Mucosa of descending colon (tissue), 3 donors: ENCODE results near the gene SPAG17. TPM values are rescaled to one million over a fixed set of nuclear protein-coding genes. Genes with fewer than 3 reads are reported as not detected.

Source experiments
- ATAC-seq: fragments of 200-7000 bp; cut with Tn5 transposase; one replicate; pipeline ENCODE4 v1.9.1; 2020; ENCODE audit warnings: mild to moderate bottlenecking, moderate library complexity
- DNase-seq, 3 donors: peaks; one replicate each; pipeline ENCODE4 v3.0.0-alpha.2; 2020
- H3K36me3 ChIP-seq: fragments of 200-600 bp; one replicate; pipeline ENCODE4 v1.8.0; 2021; ENCODE audit warnings: low read depth, mild to moderate bottlenecking
- H3K4me1 ChIP-seq: fragments of 200-600 bp; one replicate; pipeline ENCODE4 v1.8.0; 2021; ENCODE audit warnings: low read depth, mild to moderate bottlenecking
- H3K4me3 ChIP-seq: fragments of 200-600 bp; one replicate; pipeline ENCODE4 v1.8.0; 2021; ENCODE audit warnings: mild to moderate bottlenecking
- H3K9me3 ChIP-seq: fragments of 200-600 bp; one replicate; pipeline ENCODE4 v1.8.0; 2021; ENCODE audit warnings: mild to moderate bottlenecking
- intact Hi-C, 2 donors: fragments of 100-400 bp; cut with DNase I in 1 of 2; cut with micrococcal nuclease in 1 of 2; formaldehyde crosslinking; loops; one replicate each; pipeline versions ENCODE4 v1.11.0 to v1.11.1; 2022; cut with DNase I, micrococcal nuclease
- total RNA-seq, 3 donors: library from RNA; stranded (reverse); fragmentation: NEBNext Ultra II Directional in 2 of 3; extraction: Animal tissue kit (Norgen Biotek cat#: 25700) in 2 of 3; gene quantifications; one replicate each; pipeline versions ENCODE4 v1.2.1 to v1.2.4, GENCODE V29; 2021 to 2023
- TF ChIP-seq, protein P1 (sequence below): fragments of 200-600 bp; IDR thresholded peaks from one replicate; pipeline ENCODE4 v1.8.0; 2022; ENCODE audit warnings: antibody characterized with exemption, mild to moderate bottlenecking
- donor health status: DM: no; HTN: no; CAD: no; lungs with moderate emphysema.
- donor health status: DM: no; HTN: no; CAD: no.
- donor health status: DM: no; HTN: yes; CAD: no.

Gene SPAG17
- total RNA-seq, 3 donors from 2014 or later: not detected

DNA sequence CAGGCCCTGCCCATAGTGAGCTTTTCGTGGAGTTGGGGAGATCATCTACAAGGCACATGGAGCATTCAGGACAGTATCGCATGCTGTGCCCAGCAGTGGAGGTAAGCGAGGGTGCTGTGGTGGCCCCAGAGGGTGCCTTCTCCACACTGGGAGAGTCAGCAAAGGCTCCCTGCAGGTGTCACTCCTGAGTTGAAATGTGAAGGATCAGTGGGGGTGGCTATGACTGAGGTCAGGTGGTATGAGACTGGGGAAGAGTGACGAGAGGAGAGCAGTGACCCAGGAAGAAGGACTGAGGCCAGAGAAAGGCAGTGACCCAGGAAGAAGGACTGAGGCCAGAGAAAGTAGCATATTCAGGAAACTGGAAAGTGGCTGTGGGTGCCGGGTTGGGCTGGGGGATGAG, 53.0 kb downstream of the SPAG17 start:
- DNase-seq: no peak
- TF ChIP-seq, protein P1, sequence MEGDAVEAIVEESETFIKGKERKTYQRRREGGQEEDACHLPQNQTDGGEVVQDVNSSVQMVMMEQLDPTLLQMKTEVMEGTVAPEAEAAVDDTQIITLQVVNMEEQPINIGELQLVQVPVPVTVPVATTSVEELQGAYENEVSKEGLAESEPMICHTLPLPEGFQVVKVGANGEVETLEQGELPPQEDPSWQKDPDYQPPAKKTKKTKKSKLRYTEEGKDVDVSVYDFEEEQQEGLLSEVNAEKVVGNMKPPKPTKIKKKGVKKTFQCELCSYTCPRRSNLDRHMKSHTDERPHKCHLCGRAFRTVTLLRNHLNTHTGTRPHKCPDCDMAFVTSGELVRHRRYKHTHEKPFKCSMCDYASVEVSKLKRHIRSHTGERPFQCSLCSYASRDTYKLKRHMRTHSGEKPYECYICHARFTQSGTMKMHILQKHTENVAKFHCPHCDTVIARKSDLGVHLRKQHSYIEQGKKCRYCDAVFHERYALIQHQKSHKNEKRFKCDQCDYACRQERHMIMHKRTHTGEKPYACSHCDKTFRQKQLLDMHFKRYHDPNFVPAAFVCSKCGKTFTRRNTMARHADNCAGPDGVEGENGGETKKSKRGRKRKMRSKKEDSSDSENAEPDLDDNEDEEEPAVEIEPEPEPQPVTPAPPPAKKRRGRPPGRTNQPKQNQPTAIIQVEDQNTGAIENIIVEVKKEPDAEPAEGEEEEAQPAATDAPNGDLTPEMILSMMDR: no peak
- intact Hi-C loops: no loop called here
- ATAC-seq: no peak
- no peak overlapping the region for H3K4me3 ChIP-seq
- H3K36me3 ChIP-seq: no peaks in the 10 kb centered on the region
- H3K4me1 ChIP-seq: no peaks in the 10 kb centered on the region
- H3K9me3 ChIP-seq: no peaks in the 10 kb centered on the region

DNA sequence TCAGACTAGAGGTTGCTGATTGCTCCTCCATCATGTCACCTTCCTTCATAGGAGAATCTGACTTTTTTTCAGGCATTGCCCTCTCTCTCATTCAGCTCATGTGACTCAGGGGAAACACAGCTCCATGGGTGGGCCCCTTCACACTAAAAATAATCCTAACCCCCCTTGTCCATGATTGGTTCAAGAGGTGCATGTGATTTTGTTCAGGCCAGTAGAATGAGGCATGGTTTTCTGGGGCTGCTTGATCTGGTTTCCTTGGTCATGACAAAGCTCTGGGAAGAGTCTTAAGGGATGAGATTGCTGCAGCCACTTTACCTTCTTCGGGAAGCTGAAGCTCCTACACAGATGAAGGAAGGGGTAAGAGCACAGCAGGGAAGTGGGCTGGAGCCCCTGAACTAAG, 56.3 kb downstream of the SPAG17 start:
- TF ChIP-seq, protein P1: no peak
- no peak for DNase-seq
- Histone ChIP-seq H3K36me3 (no peaks in the 10 kb centered on the region), H3K4me3 (no peak overlapping the region), H3K4me1 (no peaks in the 10 kb centered on the region), H3K9me3 (no peaks in the 10 kb centered on the region)
- intact Hi-C loops: no loop called here
- ATAC-seq: no peak

DNA sequence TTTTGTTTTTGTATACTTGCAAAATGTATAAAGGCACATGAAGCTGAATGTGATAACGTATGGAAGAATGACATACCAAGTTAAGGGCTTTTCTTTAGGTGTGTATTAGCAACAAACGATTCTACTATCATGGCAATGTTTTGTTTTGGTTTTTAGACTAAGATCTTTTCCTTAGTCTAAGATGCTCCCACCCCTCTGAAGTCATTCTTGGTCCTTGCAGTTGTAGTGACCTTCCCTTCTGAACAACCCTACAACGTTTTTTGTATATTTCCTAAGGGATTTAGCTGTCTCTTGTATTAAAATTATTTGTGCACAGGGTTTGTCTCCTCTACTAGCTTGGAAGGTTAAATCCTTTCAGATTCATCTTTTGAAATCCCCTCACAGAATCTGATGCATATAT, 61.0 kb downstream of the SPAG17 start:
- TF ChIP-seq, protein P1: no peak
- Histone ChIP-seq H3K36me3 (no peaks in the 10 kb centered on the region), H3K9me3 (no peaks in the 10 kb centered on the region), H3K4me3 (no peak overlapping the region), H3K4me1 (no peaks in the 10 kb centered on the region)
- ATAC-seq (no peak), DNase-seq (no peak)
- intact Hi-C loops: no loop called here

DNA sequence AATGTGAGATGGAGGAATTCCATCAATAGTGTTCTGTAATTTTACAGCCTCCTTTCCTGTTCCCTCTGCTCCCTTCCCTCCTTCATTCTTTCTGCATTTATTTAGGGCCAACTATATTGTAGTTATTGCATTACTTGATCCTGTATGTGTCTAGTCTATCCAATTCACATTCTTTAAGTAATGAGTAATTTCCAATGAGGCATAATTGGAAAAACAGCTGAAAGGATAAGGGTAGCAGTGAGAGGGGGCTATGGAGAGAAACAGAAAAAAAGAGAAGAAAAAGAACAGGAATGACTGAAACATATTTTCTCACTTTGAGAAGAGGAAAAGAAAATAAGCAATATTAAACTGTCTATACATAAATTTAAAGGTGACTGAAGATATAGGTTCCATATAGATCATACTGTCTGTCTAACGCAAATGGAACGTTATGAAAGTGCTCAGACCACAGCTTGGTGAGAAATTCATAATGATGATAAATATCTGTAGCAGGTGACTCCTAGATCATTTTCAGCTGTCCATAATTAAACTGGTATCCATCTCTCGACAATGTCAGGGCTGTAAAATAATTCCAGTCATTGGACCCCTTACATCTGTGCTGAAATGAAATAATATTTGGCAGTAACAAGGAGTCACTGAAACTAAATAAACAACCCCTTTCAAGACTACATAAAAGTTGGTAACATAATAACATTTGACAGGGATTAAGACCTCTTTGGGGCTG, 61.8 kb downstream of the SPAG17 start:
- DNase-seq (no peak), ATAC-seq (no peak)
- no peaks in the 10 kb centered on the region for H3K36me3 ChIP-seq
- H3K4me1 ChIP-seq: no peaks in the 10 kb centered on the region
- no peaks in the 10 kb centered on the region for H3K9me3 ChIP-seq
- intact Hi-C loops: no loop called here
- H3K4me3 ChIP-seq: no peak overlapping the region
- TF ChIP-seq, protein P1: no peak

DNA sequence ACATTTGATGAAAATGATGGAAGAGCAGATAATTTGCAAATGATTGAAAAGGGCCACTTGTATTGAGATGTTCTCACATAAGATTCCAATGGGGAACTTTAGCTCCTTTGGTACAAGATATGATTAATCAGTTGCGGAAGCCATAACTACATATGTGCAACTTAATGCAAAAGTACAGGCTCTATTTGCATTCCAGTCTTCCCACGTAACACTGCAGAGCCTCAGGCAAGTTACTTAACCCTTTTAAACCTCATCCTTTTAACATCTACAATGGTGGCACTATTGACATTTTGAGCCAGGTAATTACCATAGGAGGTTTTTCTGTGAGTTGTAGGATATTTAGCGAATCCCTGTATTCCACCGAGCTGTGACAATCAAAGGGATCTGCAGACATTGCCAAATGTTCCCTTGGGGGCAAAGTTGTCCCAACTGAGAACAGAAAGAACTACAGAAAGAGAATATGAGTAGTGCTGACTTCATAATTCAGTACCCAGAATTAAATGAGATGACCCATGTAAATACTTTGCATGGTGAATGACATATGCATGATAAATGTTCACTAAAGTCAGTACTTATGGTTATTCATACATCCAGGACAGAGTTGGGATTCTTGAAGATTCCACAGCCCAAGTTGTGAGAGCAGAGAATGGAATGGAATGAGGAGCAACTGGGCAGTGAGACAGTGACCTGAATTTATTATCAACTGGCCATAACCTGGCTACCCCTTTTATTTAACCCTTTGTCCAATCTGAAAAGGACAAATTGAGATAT, 62.6 kb downstream of the SPAG17 start:
- Histone ChIP-seq H3K36me3 (no peaks in the 10 kb centered on the region), H3K4me3 (no peak overlapping the region), H3K4me1 (no peaks in the 10 kb centered on the region), H3K9me3 (no peaks in the 10 kb centered on the region)
- DNase-seq (no peak), ATAC-seq (no peak)
- TF ChIP-seq, protein P1: no peak
- intact Hi-C loops: no loop called here
